Measurements from ENCODE around the gene NAALADL2. TPM values are rescaled to one million over a fixed set of nuclear protein-coding genes. Genes with fewer than 3 reads are reported as not detected.

NAALADL2 gene
- total and polyA plus RNA-seq, 2 donors (not counting 3 experiments of a cell fraction or from before 2014, with no cell fraction given) = 1.1 to 4.0 TPM

GRCh38 chr3:175227126-175227525 is 368.0 kb downstream of the NAALADL2 start:
- intact Hi-C loops (cut with micrococcal nuclease) (no loop called here), dilution Hi-C loops (cut with MboI; ENCODE audit: extremely low pct_ligation_motif_present, low sequenced_read_pairs) (no loop called here)
- H3K4me3 ChIP-seq (replicated peaks in 1 of 3; ENCODE audit: insufficient read depth in 1 of 3, low read depth in 1 of 3, low read length in 3 of 3) = no peak overlapping the region
- ChIA-PET CTCF (no interaction called here), POLR2A (no interaction called here)
- H3K79me2 ChIP-seq (ENCODE audit: control insufficient read depth, insufficient read depth, low read length) = no peaks in the 10 kb centered on the region
- TF ChIP-seq MAX (IDR thresholded peaks at IDR 0.05; ENCODE audit: insufficient read depth, insufficient read length) (no peak), FOS (IDR thresholded peaks at IDR 0.05; ENCODE audit: borderline replicate concordance, insufficient read depth, low read length) (no peak)
- H3K9me3 ChIP-seq (replicated peaks; ENCODE audit: control insufficient read depth, insufficient read depth, low read length) = no peaks in the 10 kb centered on the region
- H3K36me3 ChIP-seq (ENCODE audit: control insufficient read depth in 2 of 2, extremely low read depth in 1 of 2, insufficient read depth in 2 of 2, low read length in 2 of 2) = no peaks in the 10 kb centered on the region
- DNase-seq (ENCODE audit: low read depth, low spot score) (no peak), FAIRE-seq (no peak)
- H3K27me3 ChIP-seq (ENCODE audit: control insufficient read depth in 2 of 2, insufficient read depth in 2 of 2, low read length in 2 of 2) = no peaks in the 10 kb centered on the region
- BruUV-seq (replicated peaks) = no TSS peak
- H4K20me1 ChIP-seq (replicated peaks; ENCODE audit: control insufficient read depth, extremely low read depth, insufficient read depth, low read length) = no peaks in the 10 kb centered on the region
- H3K9me1 ChIP-seq (replicated peaks; ENCODE audit: control insufficient read depth, extremely low read depth, insufficient read depth, low read length) = no peaks in the 10 kb centered on the region
- H3K27ac ChIP-seq (ENCODE audit: insufficient read depth, low read depth, low read length) = no peak overlapping the region
- no peak overlapping the region for H3K4me2 ChIP-seq (ENCODE audit: insufficient read depth, low read length)
- peaks cover 7% of the 10 kb centered on the region for H3K4me1 ChIP-seq (ENCODE audit: control insufficient read depth, extremely low read depth, insufficient read depth, low read length)
- H2AFZ ChIP-seq (ENCODE audit: low read depth, low read length) = no peak overlapping the region
- no peak overlapping the region for H3K9ac ChIP-seq (replicated peaks; ENCODE audit: extremely low read depth, insufficient read depth, low read length)

- Histone ChIP-seq H3K4me1 (ENCODE audit: control insufficient read depth, extremely low read depth, insufficient read depth, low read length) (no peaks in the 10 kb centered on the region), H2AFZ (ENCODE audit: low read depth, low read length) (no peak overlapping the region), H3K4me3 (replicated peaks in 1 of 3; ENCODE audit: insufficient read depth in 1 of 3, low read depth in 1 of 3, low read length in 3 of 3) (no peak overlapping the region), H3K36me3 (ENCODE audit: control insufficient read depth in 2 of 2, extremely low read depth in 1 of 2, insufficient read depth in 2 of 2, low read length in 2 of 2) (no peaks in the 10 kb centered on the region), H4K20me1 (replicated peaks; ENCODE audit: control insufficient read depth, extremely low read depth, insufficient read depth, low read length) (no peaks in the 10 kb centered on the region), H3K27ac (ENCODE audit: insufficient read depth, low read depth, low read length) (no peak overlapping the region), H3K9ac (replicated peaks; ENCODE audit: extremely low read depth, insufficient read depth, low read length) (no peak overlapping the region), H3K4me2 (ENCODE audit: insufficient read depth, low read length) (no peak overlapping the region), H3K9me3 (replicated peaks; ENCODE audit: control insufficient read depth, insufficient read depth, low read length) (no peaks in the 10 kb centered on the region), H3K9me1 (replicated peaks; ENCODE audit: control insufficient read depth, extremely low read depth, insufficient read depth, low read length) (no peaks in the 10 kb centered on the region), H3K27me3 (ENCODE audit: control insufficient read depth in 2 of 2, insufficient read depth in 2 of 2, low read length in 2 of 2) (no peaks in the 10 kb centered on the region), H3K79me2 (ENCODE audit: control insufficient read depth, insufficient read depth, low read length) (no peaks in the 10 kb centered on the region)
- dilution Hi-C loops (cut with MboI; ENCODE audit: extremely low pct_ligation_motif_present, low sequenced_read_pairs) (no loop called here), intact Hi-C loops (cut with micrococcal nuclease) (no loop called here)
- POLR2A ChIA-PET = interaction anchor here (0.7 kb wide), 1 partner anchor 124 kb away, joined by 4 read pairs; no protein-coding TSS in a partner anchor
- no peak for DNase-seq (ENCODE audit: low read depth, low spot score)
- no TSS peak for BruUV-seq (replicated peaks)
- CTCF ChIA-PET = no interaction called here
- no peak for FAIRE-seq
- TF ChIP-seq POLR2A (IDR thresholded peaks at IDR 0.05; ENCODE audit: low read depth, low read length) (no peak), JUN (IDR thresholded peaks at IDR 0.05; ENCODE audit: borderline replicate concordance, insufficient read depth, insufficient read length, low read depth) (no peak), MYC (IDR thresholded peaks at IDR 0.05; ENCODE audit: low read depth, low read length) (no peak)
Measured at GRCh38 chr3:175233957-175234940, 375.1 kb downstream of the NAALADL2 start.

All from endothelial cell of umbilical vein (primary cell).